Measurements from ENCODE around the gene GANAB.

The GANAB gene

DNA sequence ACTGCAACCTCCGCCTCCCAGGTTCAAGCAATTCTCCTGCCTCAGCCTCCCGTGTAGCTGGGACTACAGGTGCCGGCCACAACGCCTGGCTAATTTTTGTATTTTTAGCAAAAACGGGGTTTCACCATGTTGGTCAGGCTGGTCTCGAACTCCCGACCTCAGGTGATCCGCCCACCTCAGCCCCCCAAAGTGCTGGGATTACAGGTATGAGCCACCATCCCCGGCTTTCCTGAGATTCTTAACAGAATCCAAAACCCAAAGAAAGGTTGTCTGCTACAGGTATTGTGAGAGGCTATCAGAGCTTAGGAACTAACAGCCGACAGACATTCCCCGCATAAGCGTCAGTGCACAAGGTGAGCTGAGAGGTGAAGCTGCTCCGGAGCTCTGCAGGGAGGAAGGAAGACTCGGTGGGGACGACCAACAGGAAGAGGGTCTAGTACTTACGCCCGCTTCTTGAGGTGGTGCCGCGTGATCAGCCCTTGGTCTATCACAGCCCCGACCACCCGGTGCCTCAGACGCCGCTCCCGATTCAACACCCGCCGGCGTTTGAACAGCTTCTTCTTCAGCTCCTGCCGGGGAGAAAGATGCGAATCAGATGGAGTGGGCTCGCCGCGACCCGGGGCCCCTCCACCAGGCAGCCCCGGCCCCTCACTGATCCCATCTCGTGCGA is 18.1 kb upstream of the GANAB start:
- TF ChIP-seq CTCF (IDR thresholded peaks at IDR 0.05) = no peak

- no peak for TF ChIP-seq CTCF (IDR thresholded peaks at IDR 0.05)
Observed at GRCh38 chr11:62656796-62657429, 10.5 kb upstream of the GANAB start.

DNA sequence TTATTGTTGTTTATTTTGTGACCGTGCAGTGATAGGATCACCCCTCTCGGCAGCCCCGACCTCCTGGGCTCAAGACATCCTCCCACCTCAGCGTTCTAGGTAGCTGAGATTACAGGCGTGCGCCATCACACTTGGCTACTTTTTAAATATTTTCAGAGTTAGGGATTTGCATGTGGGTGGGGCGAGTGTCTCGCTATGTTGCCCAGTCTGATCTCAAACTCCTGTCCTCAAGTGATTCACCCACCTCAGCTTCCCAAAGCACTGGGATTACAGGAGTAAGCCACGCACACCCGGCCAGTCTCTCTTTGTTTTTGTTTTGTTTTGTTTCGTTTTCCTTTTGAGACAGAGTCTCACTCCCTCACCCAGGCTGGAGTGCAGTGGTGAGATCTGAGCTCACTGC is 7.9 kb upstream of the GANAB start:
- no peak for TF ChIP-seq CTCF (IDR thresholded peaks at IDR 0.05)

DNA sequence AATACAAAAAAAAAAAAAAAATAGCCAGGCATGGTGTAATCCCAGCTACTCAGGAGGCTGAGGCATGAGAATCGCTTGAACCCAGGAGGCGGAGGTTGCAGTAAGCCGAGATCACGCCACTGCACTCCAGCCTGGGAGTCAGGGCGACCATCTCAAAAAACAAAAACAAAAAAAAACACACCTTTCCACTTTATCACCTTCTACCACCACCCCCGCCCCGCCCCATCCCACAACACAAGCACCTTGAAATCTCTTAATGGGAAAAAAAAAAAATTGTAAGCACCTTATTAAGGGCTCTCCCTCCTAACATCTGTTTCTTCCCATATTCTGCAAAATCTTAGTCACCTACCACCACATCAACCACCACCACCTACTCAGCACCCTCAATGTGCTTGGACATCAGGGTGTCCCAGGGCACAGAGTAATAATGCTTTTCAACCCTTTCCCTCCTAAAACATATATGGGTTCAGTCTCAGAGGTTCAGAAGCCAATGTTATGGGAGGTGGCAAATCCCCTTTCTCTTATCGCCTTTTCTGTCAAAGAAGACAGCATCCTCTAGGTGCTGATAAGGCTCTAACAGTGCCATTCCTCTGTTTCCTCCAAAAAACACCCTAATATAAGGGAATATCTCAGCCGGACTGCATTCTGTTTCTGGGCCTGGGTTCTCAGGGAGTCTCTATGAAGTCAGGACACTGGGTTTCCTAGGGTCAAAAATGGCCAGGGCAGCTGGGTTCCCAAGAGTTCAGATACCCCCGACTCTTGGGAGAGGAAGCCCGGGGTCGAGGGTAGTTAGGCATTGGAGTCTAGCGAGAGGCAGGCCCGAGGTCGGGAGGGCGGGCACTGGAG is 6.0 kb upstream of the GANAB start:
- TF ChIP-seq CTCF (IDR thresholded peaks at IDR 0.05) = no peak

GRCh38 chr11:62649486-62649885 is 3.1 kb upstream of the GANAB start:
- no peak for TF ChIP-seq CTCF (IDR thresholded peaks at IDR 0.05)

GRCh38 chr11:62648967-62649364 is 2.6 kb upstream of the GANAB start:
- TF ChIP-seq CTCF (IDR thresholded peaks at IDR 0.05) = no peak

DNA sequence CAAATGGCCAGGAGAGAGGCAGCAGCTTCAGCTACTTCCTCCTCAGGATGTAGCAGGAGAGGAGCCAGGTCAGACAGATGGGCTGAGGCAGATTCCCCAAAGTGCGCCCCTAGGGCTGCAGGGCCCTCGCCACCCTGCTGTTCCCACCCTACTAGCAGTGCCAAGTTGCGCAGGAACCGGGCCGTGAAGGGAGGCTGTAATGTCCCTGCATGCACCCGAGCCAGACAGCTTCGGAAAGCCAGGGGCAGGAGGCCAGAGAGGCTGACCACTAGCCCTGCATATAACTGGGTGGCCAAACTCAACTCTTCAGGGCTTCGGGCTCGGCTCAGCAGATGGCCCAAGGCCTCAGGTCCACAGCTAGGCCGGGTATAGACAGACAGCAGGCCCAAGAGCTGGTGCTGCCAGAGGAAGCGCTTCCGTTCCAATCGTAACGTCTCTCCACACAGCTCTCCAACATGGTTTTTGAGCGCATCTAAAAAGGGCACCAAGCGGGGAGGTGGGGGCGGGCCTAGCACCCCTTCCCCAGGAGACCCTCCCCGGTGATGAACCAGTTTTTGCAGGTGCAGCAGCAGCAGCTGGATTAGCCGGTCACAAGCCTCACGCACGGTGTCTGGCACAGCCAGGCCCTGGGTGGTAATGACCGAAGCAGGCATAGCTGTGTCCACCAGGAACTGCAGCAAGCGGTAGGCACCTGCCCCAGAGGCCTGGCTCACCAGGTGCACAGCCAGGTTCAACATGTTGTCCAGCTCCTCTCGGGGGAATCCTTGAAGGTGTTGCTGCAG is 2.0 kb upstream of the GANAB start:
- TF ChIP-seq CTCF (IDR thresholded peaks at IDR 0.05) = no peak

Data from LNCAP (cell line).